Measurements from ENCODE around the gene PRICKLE2. TPM values are rescaled to one million over a fixed set of nuclear protein-coding genes. Genes with fewer than 3 reads are reported as not detected.

The PRICKLE2 gene
- total and polyA plus RNA-seq, 2 donors = 1.0 to 1.2 TPM

Other genes starting within 250 kb of the PRICKLE2 start
- gene PSMD6, start 202.0 kb downstream of the PRICKLE2 start, total RNA-seq = 96.5 TPM
- gene PSMD6, start 202.0 kb downstream of the PRICKLE2 start, polyA plus RNA-seq = 78.9 TPM